Body of pancreas (tissue), 4 donors: ENCODE data around the gene KCNH8. TPM values are rescaled to one million over a fixed set of nuclear protein-coding genes. Genes with fewer than 3 reads are reported as not detected.

Experiments
- ATAC-seq: fragments of 150-250 bp; one replicate; pipeline ENCODE4 v1.9.1; 2016
- DNase-seq, 4 donors: peaks; one replicate each; pipeline ENCODE4 v3.0.0-alpha.2; 2019
- H3K27ac ChIP-seq, 4 donors: fragments of 200-600 bp; sonication (generic); 1 replicate in 3 of 4; 2 replicates in 1 of 4; pipeline versions ENCODE4 v1.5.1 to v1.6.1; 2016 to 2019; ENCODE audit warnings: mild to moderate bottlenecking in 1 of 4, mixed read lengths in 1 of 4, moderate library complexity in 1 of 4
- H3K27me3 ChIP-seq, 2 donors: fragments of 200-600 bp; sonication (generic); one replicate each; pipeline ENCODE4 v1.6.0; 2016; ENCODE audit warnings: mild to moderate bottlenecking in 1 of 2
- H3K36me3 ChIP-seq, 2 donors: fragments of 200-600 bp; sonication (generic); replicated peaks in 1 of 2; 2 replicates each; pipeline ENCODE4 v1.5.1; 2016; ENCODE audit warnings: low read depth in 2 of 2; ENCODE audit not compliant: insufficient read depth in 1 of 2
- H3K4me1 ChIP-seq: fragments of 200-600 bp; sonication (generic); one replicate; pipeline ENCODE4 v1.6.0; 2016
- H3K4me3 ChIP-seq, 2 donors: fragments of 200-600 bp; sonication (generic); 1 replicate in 1 of 2; 2 replicates in 1 of 2; pipeline ENCODE4 v1.5.1; 2016 to 2019
- H3K9me3 ChIP-seq, 3 donors: fragments of 200-600 bp; sonication (generic); 1 replicate in 2 of 3; 2 replicates in 1 of 3; pipeline ENCODE4 v1.5.1; 2016
- CTCF ChIP-seq, 7 experiments: fragments of 450-650 bp in 4 of 7; fragments of 200-600 bp in 3 of 7; sonication (generic) in 3 of 7; IDR thresholded peaks; one replicate each; pipeline ENCODE4 v1.5.1; 2016 to 2019; ENCODE audit warnings: antibody characterized with exemption in 7 of 7
- POLR2A ChIP-seq, 3 donors: fragments of 450-650 bp; IDR thresholded peaks; one replicate each; pipeline ENCODE4 v1.6.1; 2016; ENCODE audit warnings: antibody characterized with exemption in 3 of 3, mild to moderate bottlenecking in 2 of 3
- WGBS, 2 donors: methylation state at CpG; one replicate each; pipeline ENCODE4 v1.1.5; 2017; 5-methylcytosine and 5-hydroxymethylcytosine counted together
- intact Hi-C: fragments of 100-400 bp; cut with DNase I; formaldehyde crosslinking; loops from one replicate; pipeline ENCODE4 v1.15.1; 2023
- total RNA-seq, 2 donors: library from RNA; depleted of rRNA; stranded (reverse); fragments of >200 nt; gene quantifications; one replicate each; pipeline ENCODE4 v1.1.0, GENCODE V29; 2016

Gene KCNH8
- total RNA-seq, 2 donors from 2014 or later, result 2.3 TPM

- DNase-seq (no peak), ATAC-seq (no peak)
- H3K4me3 ChIP-seq, result no peak overlapping the region
- no peak overlapping the region for H3K27ac ChIP-seq
- no peaks in the 10 kb centered on the region for H3K9me3 ChIP-seq
- H3K4me1 ChIP-seq, result no peaks in the 10 kb centered on the region
- no peaks in the 10 kb centered on the region for H3K27me3 ChIP-seq
- intact Hi-C loops, result no loop called here
- no peak for TF ChIP-seq CTCF (IDR thresholded peaks at IDR 0.05)
- TF ChIP-seq POLR2A (IDR thresholded peaks at IDR 0.05), result no peak
- no peaks in the 10 kb centered on the region for H3K36me3 ChIP-seq
- WGBS, 2 donors, result 82 to 93% methylated on average over 1 of the region's 1 CpG
Measured at GRCh38 chr3:19527746-19528145, 379.4 kb downstream of the KCNH8 start.

- Histone ChIP-seq H3K4me1 (no peaks in the 10 kb centered on the region), H3K27me3 (no peaks in the 10 kb centered on the region), H3K4me3 (no peak overlapping the region), H3K27ac (no peak overlapping the region), H3K9me3 (no peaks in the 10 kb centered on the region), H3K36me3 (no peaks in the 10 kb centered on the region)
- 54 to 83% methylated on average over 1 of the region's 1 CpG for WGBS, 2 donors
- ATAC-seq (no peak), DNase-seq (no peak)
- TF ChIP-seq POLR2A (IDR thresholded peaks at IDR 0.05) (no peak), CTCF (IDR thresholded peaks at IDR 0.05) (no peak)
- intact Hi-C loops, result no loop called here
Measured at GRCh38 chr3:19531426-19531825, 383.1 kb downstream of the KCNH8 start.

GRCh38 chr3:19539518-19540392 lies 391.4 kb downstream of the KCNH8 start:
- H3K27ac ChIP-seq, result no peak overlapping the region
- DNase-seq, result no peak

GRCh38 chr3:19540464-19540863 lies 392.2 kb downstream of the KCNH8 start:
- ATAC-seq, result no peak

More at GRCh38 chr3:19539518-19540392, 391.4 kb downstream of the KCNH8 start:
- Histone ChIP-seq H3K36me3 (no peaks in the 10 kb centered on the region), H3K4me3 (no peak overlapping the region), H3K27me3 (no peaks in the 10 kb centered on the region), H3K4me1 (no peaks in the 10 kb centered on the region), H3K9me3 (no peaks in the 10 kb centered on the region)
- TF ChIP-seq POLR2A (IDR thresholded peaks at IDR 0.05), result no peak
- no peak for TF ChIP-seq CTCF (IDR thresholded peaks at IDR 0.05)
- 9 to 27% methylated on average over 2 of the region's 2 CpGs for WGBS, 2 donors
- intact Hi-C loops, result no loop called here
- ATAC-seq, result no peak

More at GRCh38 chr3:19540464-19540863, 392.2 kb downstream of the KCNH8 start:
- Histone ChIP-seq H3K9me3 (no peaks in the 10 kb centered on the region), H3K4me3 (no peak overlapping the region), H3K4me1 (no peaks in the 10 kb centered on the region), H3K36me3 (no peaks in the 10 kb centered on the region), H3K27ac (no peak overlapping the region), H3K27me3 (no peaks in the 10 kb centered on the region)
- 51 to 59% methylated on average over 3 of the region's 3 CpGs for WGBS, 2 donors
- intact Hi-C loops, result no loop called here
- TF ChIP-seq POLR2A (IDR thresholded peaks at IDR 0.05), result no peak
- no peak for TF ChIP-seq CTCF (IDR thresholded peaks at IDR 0.05)
- DNase-seq, result no peak
